HG02938 (cell line): ENCODE data around the gene MYH9.

Experiments used
- ATAC-seq: cut with Tn5 transposase; IDR thresholded peaks from one replicate; pipeline ENCODE4 v1.9.1; 2021; ENCODE audit warnings: mild to moderate bottlenecking, moderate library complexity; ENCODE audit not compliant: unreplicated experiment

Gene MYH9

GRCh38 chr22:36351921-36352802 lies 35.6 kb downstream of the MYH9 start:
- no peak for ATAC-seq

DNA sequence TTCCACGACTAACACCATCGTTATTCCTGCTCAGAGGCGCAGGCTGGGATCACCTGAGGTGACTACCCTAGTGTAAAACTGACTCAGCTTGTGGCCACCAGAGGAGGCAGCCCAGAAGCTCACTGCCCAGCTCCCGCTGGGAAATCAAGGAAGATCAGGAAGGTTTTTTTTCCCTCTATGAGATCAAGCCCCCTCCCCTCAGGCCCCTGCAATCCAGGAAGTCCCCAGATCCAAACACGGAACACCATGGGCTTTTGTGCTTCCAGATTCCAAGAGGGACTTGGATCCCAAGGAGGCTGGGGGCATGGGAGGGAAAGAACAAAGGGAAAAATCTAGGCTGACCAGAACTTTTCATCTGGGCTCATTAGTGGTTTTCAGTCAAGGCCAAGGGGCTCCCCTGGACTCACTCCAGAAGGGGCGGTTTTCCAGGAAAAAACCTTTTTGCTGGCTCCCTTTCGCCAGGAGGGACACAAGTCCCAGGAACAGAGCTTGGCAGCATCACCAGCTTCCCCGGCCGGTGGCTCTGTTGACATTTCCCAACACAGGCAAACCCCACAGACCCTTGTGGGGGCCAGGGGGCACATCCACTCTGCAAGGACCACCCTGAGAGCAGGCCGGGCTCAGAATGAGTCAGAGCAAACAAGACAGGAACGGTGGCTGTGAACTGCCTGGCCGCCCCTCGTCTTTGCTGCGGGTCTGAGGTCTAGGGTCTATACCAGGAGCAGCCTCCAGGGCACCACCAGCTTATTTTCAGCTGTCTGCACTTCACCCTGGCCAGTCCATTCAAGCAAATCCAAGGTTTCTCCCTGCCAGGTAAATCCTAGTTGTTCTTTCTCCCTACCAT lies 36.8 kb downstream of the MYH9 start:
- no peak for ATAC-seq

- ATAC-seq: no peak
These were observed 38.0 kb downstream of the MYH9 start for GRCh38 chr22:36349726-36350125.

- ATAC-seq: no peak
These were observed 39.0 kb downstream of the MYH9 start for GRCh38 chr22:36348760-36349159.

- no peak for ATAC-seq
These were observed 40.7 kb downstream of the MYH9 start for GRCh38 chr22:36347094-36347493.

- ATAC-seq: no peak
These were observed 43.5 kb downstream of the MYH9 start for GRCh38 chr22:36344106-36344827.

GRCh38 chr22:36343720-36344105 lies 44.1 kb downstream of the MYH9 start:
- ATAC-seq: no peak

DNA sequence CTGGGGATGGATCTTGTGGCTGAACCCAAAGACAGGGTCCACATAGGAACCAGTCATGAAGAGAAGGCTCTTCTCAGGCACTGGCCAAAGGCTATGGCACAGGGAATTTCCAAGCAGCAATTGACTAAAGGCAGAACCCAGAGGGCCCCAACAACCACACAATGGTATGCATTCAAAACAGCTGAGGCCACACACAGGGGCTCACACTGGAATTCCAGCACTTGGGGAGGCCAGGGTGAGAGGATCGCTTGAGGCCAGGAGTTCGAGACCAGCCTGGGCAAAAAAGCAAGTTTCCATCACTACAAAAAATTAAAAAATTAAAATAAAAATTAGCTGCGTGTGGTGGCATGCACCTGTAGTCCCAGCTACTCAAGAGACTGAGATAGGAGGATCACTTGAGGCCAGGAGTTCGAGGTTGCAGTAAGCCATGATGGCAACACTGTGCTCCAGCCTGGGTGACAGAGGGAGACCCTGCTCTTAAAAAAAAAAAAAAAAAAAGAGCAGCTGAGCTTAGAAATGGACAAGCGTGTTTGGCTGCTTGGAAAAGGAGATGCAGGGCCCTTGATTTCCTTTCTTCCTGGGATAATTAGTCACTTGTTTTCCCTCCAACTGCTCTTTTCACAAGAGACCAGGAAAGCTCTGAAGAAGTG lies 44.6 kb downstream of the MYH9 start:
- no peak for ATAC-seq

GRCh38 chr22:36341640-36342041 lies 46.1 kb downstream of the MYH9 start:
- ATAC-seq: no peak

GRCh38 chr22:36340621-36341020 lies 47.1 kb downstream of the MYH9 start:
- ATAC-seq: no peak

DNA sequence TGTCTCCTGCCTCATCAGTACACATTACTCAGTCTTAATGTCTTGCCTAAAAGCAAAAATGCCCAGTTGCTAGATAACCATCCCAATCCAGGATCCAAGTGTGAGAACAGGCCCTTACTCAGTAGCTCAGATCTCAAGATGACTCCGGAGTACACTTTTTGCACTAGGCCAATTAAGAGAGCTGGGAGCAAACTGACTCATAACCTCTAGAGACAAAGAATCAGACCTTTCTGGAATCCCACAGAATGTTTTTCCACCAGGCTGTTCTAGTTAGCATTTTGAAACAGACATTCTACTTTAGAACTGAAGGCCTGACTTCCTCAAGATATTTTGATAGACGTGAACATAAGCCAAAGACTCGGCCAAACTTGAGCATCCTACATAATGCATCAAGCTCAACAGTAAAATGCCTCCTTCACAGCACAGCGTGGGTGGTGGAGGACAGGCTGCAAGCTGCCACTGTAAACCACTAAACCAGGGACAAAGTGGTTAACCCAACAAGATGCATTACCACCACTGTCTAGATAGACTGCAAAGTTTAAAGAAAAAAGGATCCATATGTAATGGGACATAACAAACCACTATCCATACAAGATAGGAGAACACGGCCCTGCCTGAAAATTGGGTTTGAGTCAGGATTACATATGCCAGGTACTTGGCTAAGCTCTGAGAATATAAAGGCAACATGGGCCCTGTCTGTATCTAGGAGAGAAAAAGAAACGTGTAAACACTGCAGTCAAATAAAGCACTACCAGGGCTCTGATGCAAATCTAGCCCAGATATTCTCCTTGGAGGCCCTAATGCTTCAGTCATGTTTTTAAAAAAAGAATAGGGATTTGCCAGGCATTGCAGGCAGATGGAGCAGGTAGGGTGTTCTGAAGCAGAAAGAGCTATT lies 48.3 kb downstream of the MYH9 start:
- ATAC-seq: no peak

- no peak for ATAC-seq
These were observed 50.2 kb downstream of the MYH9 start for GRCh38 chr22:36337365-36338130.

DNA sequence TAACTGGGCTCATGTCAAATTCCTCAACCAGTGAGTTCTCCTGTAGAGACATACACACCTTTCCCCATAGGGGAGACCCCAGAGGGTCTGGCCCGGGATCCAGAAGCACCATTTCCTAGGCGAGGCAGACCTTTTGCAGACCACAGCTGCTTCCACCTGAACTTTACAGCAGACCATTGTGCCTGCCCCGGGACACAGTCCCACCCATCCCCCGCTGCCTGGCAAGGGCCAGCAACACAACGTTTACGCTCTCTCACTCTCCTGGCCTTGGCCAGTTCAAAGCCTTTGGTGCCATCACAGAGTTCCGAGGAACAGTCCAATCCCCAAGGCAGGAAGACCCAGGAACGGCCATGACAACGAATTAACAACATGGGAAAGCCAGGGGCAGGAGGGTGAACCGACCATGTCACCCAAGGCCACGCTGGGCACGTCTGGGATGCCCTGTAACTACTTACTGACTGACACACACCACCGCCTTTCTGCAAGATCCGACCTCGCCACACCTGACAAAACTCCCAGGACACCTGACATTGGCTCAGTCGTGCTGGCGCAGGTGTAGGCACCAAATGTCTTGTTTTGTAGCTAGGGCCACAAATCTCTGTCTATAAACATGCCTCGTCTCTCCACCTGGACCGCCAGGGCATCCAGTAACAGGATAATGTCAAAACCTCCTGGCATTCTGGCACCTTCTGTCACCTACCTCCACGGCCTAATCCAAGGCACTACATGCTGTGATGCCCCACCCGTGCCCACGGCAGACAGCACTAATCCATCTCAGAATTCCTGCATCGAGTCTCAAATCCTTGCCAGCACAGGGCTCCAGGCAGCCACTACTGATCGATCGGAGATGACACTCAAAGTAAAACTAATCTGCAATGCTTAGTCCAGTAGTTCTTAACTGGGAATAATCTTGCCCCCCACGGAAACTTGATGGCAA lies 51.3 kb downstream of the MYH9 start:
- ATAC-seq: no peak

GRCh38 chr22:36335621-36336020 lies 52.1 kb downstream of the MYH9 start:
- ATAC-seq: no peak

DNA sequence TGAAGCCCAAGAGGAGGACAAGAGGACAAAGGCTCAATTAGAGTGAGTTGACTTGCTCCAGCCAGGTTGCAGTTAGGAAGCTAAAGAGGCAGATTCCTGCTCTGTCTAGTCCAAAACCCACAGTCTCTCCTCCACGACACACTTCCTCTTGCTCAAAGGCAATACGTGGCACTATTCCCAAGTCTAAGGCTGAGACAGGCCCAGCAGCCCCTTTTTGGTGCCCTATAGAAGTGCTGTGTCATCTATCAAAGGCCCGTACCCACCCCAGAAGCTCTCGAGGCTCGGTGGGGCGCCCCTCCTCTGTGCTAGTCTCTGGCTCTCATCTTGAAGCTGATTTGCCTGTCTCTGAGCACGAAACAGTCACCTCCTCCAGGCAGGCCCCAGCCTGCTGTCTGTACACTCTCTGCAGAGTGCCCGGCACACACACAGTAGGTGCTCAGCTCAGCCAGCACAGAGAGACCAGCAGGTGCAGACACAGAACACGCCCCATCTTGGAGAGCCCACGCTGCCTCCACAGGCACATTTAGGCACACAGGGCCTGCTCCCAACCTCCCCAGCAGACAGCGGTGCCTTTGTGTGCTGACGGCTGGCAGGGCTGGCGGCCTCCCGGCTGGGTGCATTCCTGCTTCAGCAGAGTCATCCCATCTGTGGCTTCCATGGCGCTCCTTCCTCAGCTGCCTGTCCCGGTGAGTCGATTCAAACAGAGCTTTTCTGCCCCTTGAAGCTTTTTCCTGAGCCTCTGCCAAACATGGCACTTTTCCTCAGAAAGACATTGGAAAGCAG lies 52.8 kb downstream of the MYH9 start:
- no peak for ATAC-seq

DNA sequence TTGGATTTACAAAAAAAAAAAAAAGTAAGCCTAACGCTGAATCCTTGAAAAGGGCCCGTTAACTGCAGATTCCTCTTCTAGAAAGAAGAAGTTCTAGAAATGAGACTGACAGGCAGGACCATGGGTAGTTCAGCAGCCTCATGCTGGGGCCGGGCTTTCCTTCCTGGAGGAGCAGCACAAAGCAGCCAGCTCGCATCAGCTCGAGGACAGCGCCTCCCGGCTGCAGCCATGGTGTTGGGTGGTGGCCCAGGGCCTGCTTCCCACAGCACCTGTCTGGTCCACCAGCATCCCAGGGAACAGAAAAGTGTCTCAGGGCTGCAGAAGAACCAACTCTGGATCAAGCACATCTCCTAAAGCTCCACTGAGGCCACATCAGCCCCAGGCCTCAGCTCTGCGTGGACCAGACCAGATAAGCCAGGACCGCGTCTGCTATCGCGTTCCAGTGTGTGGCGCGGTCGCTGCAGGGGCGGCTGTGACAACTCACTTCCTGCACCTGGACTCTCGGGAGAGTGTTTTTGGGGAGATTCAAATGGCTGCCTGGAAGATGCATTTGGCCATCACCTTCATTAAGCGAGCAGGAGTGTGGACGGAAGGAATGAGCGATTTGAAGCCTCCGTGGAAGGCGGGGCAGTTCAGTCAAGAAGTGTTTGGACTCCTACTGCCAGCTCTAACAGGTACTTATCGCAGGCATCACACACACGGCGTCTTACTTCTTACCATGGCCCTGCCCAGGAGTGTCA lies 53.5 kb downstream of the MYH9 start:
- ATAC-seq: no peak

DNA sequence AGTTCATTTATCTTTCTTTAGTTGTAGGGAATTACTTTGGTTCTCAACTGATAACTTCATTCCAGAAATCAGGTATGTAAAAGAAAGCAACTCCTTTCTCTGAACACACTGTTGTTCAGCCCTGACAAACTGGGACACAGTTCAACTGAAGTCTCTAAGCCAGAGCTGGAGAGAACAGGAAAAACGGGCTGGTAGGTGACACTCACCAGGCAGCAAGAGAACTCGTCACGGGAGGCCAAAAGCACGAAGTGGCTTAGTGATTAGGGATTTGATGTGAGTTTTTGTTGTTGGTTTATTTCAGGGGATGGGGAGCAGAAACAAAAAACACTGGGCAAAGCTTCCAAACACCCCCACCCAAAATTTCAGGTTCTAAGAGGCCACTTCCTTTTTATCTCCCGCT lies 54.1 kb downstream of the MYH9 start:
- no peak for ATAC-seq
